Nucleus accumbens (tissue), 56 donors: Measurements from ENCODE around the gene RECK.
"Not testable (repeated sequence)": the region's sequence is repeated elsewhere in the genome, so short reads cannot be mapped to it uniquely, and the experiment has no call there.

Experiments used
- DNase-seq, 56 donors: peaks; one replicate each; lab custom pipeline; 2025; lab: John Stamatoyannopoulos, UW

Gene RECK

GRCh38 chr9:36109071-36109470, 72.4 kb downstream of the RECK start:
- no peak for DNase-seq

DNA sequence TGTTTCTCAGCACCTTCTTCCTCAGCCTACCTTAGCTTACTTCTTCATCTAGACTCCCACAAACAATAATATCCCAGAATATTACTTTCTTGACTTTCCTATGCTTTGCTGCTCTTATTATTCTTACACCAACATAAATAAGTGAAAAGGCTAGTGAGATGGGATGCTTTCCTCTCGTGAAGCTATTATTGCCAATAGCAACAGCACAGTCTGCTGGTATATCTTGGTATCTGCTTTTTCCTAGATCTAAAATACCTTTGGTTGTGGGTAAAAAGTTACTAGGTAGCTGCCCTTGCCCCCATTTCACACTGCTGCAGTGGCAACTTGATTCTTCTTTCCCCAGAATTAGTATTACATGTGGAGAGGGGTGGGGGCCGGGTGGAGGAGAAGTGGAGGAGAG, 73.7 kb downstream of the RECK start:
- DNase-seq = no peak

DNA sequence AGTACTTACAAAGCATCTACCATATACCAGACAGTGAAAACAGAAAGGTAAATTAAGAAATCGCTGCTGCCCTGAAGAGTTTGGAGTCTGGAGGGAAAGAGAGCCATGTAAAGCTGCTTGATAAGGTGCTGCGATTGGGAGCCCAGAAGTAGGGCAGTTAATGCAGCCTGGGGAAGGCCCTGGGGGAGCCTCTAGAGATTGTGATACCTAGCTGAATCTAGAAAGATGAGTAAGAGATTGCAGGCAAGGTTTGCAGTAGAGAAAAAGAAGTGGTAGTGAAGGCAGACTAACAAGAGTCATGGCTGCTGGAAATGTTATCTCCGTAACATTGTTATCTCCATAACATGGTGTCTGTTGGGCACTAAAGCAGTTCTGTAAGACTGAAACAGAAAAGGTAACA, 75.8 kb downstream of the RECK start:
- no peak for DNase-seq

GRCh38 chr9:36113999-36114398, 77.3 kb downstream of the RECK start:
- DNase-seq = no peak

DNA sequence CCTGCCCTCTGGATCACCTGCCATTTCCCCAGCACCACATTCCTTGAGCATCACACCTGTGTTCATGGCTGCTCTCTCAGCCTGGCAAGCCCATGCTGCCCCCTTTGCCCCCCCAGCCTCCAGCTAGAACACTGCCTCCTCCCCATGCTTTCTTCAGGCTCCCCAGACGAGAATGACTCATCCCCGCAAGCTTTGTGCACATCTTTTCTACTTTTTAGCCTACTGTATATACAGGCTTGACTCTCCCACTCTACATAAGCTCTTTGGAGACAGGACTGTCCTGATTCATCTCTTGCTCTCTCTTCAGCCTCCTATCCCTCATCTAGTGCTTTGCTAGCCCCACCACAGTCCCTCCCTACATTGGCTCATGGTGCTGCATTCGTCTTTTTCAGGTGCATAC, 79.9 kb downstream of the RECK start:
- no peak for DNase-seq

DNA sequence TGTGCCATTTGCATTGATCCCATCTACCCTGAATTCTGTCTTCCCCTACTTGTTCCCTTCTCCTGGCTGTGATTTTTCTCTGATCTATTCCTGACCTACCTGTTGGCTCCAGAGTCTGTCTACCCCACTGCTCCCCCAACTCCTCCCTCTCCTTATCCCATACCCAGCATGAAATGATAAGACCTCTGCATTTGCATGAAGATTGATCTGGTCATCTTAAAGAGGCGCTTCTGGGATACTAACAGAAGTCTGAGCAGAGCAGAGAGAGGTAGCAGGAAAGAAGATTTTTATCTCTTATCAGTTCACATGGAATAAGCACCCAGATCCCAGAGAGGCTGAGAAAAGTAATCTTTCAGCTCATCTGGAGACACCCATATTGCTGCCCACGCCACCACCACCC, 81.5 kb downstream of the RECK start:
- DNase-seq = no peak

DNA sequence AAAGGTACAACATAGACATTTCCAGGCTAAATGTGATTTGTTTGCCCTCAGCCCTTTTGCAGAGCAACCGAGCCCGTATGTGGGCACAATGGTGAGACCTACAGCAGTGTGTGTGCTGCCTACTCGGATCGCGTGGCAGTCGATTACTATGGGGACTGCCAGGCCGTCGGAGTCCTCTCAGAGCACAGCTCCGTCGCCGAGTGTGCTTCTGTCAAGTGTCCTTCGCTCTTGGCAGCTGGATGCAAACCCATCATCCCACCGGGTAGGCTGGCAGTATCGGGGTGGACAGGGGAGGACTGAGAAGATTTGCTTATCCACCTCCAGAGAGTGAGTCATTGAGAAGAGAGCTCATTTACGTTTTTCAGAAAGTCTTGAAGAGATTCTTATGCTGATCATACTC, 82.0 kb downstream of the RECK start:
- DNase-seq = peak in 1 of 56 donors; percentile 17

DNA sequence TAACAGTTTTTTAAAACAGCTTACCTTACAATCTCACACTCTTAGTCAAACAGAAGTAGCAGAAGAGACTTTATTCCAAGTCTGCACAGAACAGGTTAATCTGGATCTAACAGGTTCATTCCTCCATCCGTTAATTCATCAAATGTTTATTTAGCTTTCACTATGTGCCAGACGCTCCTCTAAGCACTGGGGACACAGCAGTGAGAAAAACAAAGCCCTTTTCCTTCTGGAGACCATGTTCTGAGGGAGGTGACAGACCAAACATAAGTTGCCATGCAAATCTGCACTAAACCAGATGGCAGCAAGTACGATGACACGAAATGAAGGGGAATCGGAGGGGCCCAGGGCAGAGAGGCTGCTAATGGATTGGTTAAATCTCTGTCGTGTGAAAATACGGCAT, 82.8 kb downstream of the RECK start:
- no peak for DNase-seq

- no peak for DNase-seq
These were observed 84.0 kb downstream of the RECK start for GRCh38 chr9:36120705-36121104.

DNA sequence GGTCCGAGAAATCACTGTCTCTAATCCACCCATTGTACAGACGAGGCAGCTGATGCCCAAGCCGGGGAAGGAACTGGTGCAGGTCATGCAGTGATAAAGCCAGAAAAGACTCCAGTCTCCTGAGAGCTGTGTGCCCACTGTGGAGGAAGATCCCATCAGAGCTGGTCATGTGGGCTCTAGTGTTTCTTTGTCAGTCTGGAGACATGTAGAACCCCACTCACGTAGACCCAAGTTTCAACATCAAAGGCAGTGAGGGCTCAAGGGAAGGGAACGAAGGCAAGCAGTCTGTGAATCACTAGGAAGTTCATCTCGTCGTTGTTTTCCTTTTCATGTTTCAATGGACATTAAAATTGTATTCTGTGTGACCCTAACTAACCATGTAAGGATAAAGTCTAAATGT, 85.3 kb downstream of the RECK start:
- DNase-seq = no peak

DNA sequence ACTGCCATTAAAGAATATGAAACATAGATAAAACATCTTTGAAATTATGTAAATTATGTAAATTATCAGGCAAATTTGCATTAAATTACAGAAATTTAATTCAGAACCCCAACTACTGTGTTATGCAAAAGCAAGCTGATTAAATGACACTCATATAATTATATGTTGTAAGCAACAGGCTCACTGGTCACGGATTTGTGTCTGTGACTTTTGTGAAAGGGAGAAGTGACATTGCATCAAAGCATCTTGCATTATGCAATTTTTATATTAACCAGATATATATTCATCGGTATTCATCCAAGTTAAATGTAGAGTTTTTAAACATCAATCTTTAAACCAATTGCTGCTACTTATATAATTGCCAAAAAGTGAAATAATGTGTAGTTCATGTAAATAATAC, 86.8 kb downstream of the RECK start:
- no peak for DNase-seq

DNA sequence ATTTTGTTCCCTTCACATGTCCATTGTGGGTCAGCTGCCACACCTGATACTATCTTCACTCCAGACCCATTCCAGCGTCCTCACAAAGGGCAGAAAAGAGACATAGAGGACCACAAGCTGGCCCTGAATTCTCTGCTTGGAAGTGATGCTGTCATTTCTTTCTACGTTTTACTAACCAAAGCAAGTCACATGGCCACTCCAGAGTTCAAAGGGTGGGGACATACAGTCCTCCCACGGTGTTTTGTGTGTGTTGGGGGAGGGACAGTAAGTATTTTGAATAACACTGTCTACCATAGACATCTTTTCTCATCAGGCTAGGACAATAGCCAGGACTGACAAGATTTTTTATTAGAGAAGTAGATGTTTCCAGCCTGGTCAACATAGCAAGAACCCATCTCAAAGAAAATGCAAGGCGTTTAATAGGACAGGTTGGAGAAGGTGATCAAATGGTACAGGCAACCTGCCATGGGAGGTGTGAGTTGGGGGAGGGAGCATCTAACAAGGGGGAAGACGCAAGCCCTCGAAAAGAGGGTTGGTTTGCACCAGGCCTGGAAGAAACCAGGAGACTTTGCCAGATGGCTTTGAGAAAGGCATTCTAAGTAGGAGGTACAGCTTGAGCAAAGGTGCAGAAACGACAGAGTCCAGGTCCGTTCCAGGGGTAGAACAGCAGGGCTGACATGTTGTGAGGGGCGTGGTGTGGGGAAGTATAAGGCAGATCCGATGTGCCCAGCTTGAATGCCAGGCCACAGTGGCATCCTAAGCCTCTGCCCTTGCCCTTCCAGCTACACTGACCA, 88.5 kb downstream of the RECK start:
- no peak for DNase-seq

DNA sequence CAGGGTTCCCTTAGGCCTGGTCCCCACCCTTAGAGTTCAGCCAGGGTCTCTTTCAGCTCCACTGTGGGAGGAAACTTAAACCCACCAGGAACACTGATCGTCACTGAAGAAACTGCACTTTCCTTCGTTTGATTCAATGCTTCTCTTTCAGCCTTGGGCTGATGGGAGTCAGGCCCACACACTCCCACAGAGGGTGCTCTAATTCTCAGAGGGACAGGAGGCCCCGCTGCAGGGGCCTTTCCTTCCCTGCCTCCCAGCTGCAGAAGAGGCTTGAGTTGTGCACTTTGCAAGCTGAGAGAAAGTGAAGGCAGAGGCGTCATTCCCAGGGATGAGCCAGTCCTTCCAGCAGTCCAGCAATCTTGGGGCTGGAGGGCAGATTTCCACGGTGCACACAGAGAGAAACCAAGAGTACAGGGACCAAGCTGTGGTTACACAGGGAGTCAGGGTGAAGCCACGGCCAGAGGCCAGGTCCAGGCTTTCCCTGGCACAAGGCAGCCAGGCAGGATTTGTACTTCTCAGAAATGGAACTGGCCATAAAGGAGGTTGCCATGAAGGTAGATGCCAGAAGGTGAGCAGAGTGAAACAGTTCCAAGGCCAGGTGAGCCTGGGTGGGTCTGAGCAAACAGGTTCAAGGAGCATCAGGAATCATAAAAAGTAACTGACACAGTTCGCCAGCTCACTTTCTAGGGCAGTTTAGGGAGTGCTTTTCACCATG, 89.5 kb downstream of the RECK start:
- DNase-seq = no peak

GRCh38 chr9:36127652-36128244, 91.0 kb downstream of the RECK start:
- DNase-seq = no peak

- DNase-seq = no peak
These were observed 91.6 kb downstream of the RECK start for GRCh38 chr9:36128349-36128748.

- no peak for DNase-seq
These were observed 92.4 kb downstream of the RECK start for GRCh38 chr9:36129139-36129538.

DNA sequence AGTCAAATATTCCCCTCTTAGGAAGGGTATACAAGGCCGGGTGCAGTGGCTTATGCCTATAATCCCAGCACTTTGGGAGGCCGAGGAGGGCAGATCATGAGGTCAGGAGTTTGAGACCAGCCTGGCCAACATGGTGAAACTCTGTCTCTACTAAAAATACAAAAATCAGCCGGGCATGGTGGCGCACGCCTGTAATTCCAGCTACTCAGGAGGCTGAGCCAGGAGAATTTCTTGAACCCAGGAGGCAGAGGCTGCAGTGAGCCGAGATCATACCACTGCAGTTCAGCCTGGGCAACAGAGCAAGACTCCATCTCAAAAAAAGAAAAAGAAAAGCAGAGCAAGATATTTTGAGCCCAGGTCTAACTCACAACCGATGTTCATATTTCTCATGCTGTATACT, 95.0 kb downstream of the RECK start:
- DNase-seq = not testable (repeated sequence)

DNA sequence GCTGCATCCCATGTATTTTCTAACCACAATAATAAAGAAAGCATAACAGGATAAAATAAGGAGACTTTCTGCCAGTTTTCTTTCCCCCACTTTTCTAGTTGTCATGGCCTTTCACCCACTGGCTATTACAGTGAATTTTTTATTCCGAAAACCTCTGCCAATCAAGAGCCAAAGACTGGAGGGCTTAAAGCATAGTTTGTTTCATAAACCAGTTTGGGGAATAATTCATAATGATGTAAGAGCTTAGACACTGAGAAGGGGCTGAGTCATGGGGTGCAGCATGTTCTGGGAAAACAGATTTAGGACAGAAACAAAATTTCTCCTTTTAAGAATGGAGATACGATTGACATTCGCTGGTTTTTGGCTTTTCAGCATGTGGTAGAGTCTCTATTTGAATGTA, 95.4 kb downstream of the RECK start:
- no peak for DNase-seq

GRCh38 chr9:36134761-36135505, 98.2 kb downstream of the RECK start:
- no peak for DNase-seq

DNA sequence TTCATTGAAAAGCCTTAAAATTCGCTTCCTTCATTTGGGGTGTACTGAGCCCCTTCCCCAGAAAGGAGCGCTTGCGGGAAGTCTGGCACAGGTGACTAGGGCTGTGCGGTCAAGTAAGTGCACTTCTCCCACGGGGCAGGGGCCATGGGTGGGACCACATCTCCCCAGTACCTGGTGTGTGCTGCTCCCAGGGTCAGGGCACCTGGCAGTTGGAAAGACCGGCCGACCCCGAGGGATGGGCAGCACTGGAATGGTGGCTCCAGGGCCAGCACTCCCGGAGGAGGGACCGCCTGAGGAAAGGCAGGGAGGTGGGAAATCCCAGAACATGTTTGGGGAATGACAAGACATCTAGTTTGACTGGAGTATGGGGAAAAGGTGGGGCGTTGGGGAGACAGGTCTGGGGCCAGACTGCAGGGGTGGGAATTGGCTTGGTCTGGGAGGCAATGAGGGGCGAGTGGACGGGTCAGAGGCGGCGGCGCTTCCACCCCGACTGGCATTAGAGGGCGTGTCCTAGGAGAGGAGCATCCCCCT, 99.1 kb downstream of the RECK start:
- peak in 1 of 56 donors; percentile 43 for DNase-seq
